Measurements from ENCODE around the gene PRR22.
"Not testable (repeated sequence)": the region's sequence is repeated elsewhere in the genome, so short reads cannot be mapped to it uniquely, and the experiment has no call there.

PRR22 gene

GRCh38 chr19:5743630-5744029 is 40.9 kb downstream of the PRR22 start:
- DNase-seq: no peak

- DNase-seq: no peak
These were observed 42.5 kb downstream of the PRR22 start for GRCh38 chr19:5742051-5742450.

GRCh38 chr19:5738423-5738822 is 46.1 kb downstream of the PRR22 start:
- no peak for DNase-seq

DNA sequence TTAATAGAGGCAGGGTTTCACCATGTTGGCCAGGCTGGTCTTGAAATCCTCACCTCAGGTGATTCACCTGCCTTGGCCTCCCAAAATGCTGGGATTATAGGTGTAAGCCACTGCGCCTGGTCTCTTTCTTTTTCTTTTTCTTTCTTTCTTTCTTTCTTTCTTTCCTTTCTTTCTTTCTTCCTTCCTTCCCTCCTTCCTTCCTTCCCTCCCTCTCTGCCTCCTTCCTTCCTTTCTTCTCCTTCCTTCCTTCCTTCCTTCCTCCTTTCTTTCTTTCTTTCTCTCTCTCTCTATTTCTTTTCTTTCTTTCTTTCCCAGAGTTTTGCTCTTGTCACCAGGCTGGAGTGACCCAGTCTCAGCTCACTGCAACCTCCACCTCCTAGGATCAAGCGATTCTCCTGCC is 51.4 kb downstream of the PRR22 start:
- DNase-seq: not testable (repeated sequence)
